ENCODE measurements around the gene ZNF331.
"Not testable (repeated sequence)": the region's sequence is repeated elsewhere in the genome, so short reads cannot be mapped to it uniquely, and the experiment has no call there.

GRCh38 chr19:53515047-53515446 lies 22.9 kb upstream of the ZNF331 start:
- not testable (repeated sequence) for TF ChIP-seq CTCF (IDR thresholded peaks at IDR 0.05; ENCODE audit: poor library complexity); EZH2 (IDR thresholded peaks at IDR 0.05; ENCODE audit: borderline replicate concordance)
